ENCODE data around the gene NAGPA. TPM values are rescaled to one million over a fixed set of nuclear protein-coding genes. Genes with fewer than 3 reads are reported as not detected.
"Not testable (repeated sequence)": the region's sequence is repeated elsewhere in the genome, so short reads cannot be mapped to it uniquely, and the experiment has no call there.

NAGPA gene
- 5.0 to 7.3 TPM (median 7.2 TPM) in 3 replicates for polyA plus RNA-seq
- 4.5 TPM for polyA plus RNA-seq (2011; ENCODE audit: low read depth)
- polyA plus RNA-seq (2011; cell fraction: cytosol; rRNA removed): 3.1 and 6.6 TPM in 2 replicates
- 16.0 and 20.1 TPM in 2 replicates for polyA plus RNA-seq (2011; cell fraction: nucleus; rRNA removed)
- polyA plus RNA-seq (2012; ENCODE audit: low replicate concordance): 5.4 and 7.4 TPM in 2 replicates
- polyA minus RNA-seq: 3.8 to 8.0 TPM (median 5.9 TPM) in 3 replicates
- 12.1 TPM for polyA minus RNA-seq (2011; cell fraction: cytosol; rRNA and poly(A)+ RNA removed)
- 13.6 and 16.0 TPM in 2 replicates for polyA minus RNA-seq (2011; cell fraction: nucleus; rRNA and poly(A)+ RNA removed)

GRCh38 chr16:5033256-5034166 lies at the start of gene NAGPA:
TSS of gene NAGPA (minus strand) at chr16:5033935. CDS start at chr16:5033914, 21 bp downstream.
- no peak for TF ChIP-seq EZH2 (IDR thresholded peaks at IDR 0.05; ENCODE audit: low read length)
- no peak for TF ChIP-seq CTCF (optimal IDR thresholded peaks at IDR 0.05 in 1 of 3, IDR thresholded peaks at IDR 0.05 in 1 of 3, conservative IDR thresholded peaks at IDR 0.05 in 1 of 3; ENCODE audit: extremely low read depth in 1 of 3, insufficient read depth in 2 of 3, low read length in 3 of 3)
- peak within 1 kb of the TSS; percentile 99 for H3K4me2 ChIP-seq (ENCODE audit: control insufficient read depth, extremely low read depth, insufficient read depth, low read depth, low read length)
- dilution Hi-C loops (cut with MboI; ENCODE audit: extremely low pct_ligation_motif_present, low sequenced_read_pairs): no loop called here

GRCh38 chr16:5080996-5081395 lies 47.3 kb upstream of the NAGPA start:
- FAIRE-seq; H3K4me3 ChIP-seq (ENCODE audit: control insufficient read depth in 2 of 3, extremely low read depth in 1 of 3, insufficient read depth in 2 of 3, low read depth in 1 of 3, low read length in 3 of 3); H3K27me3 ChIP-seq (ENCODE audit: control insufficient read depth, extremely low read depth, insufficient read depth, low read length); H3K27ac ChIP-seq (ENCODE audit: control insufficient read depth, insufficient read depth, low read length); H3K4me2 ChIP-seq (ENCODE audit: control insufficient read depth, extremely low read depth, insufficient read depth, low read depth, low read length); H3K9me3 ChIP-seq (ENCODE audit: control insufficient read depth, low read depth, low read length); H3K9me1 ChIP-seq (ENCODE audit: control insufficient read depth, extremely low read depth, insufficient read depth, low read length); DNase-seq (ENCODE audit: low read depth, low spot score); dilution Hi-C loops (cut with MboI; ENCODE audit: extremely low pct_ligation_motif_present, low sequenced_read_pairs); H3K9ac ChIP-seq (ENCODE audit: control insufficient read depth, extremely low read depth, insufficient read depth, low read length); H4K20me1 ChIP-seq (ENCODE audit: control insufficient read depth, extremely low read depth, insufficient read depth, low read length); H3K4me1 ChIP-seq (ENCODE audit: control insufficient read depth, extremely low read depth, insufficient read depth, low read length); H3K79me2 ChIP-seq (ENCODE audit: control insufficient read depth, insufficient read depth, low read length); H2AFZ ChIP-seq (ENCODE audit: control insufficient read depth, low read length): not testable (repeated sequence)
- H3K36me3 ChIP-seq (ENCODE audit: control insufficient read depth in 2 of 2, extremely low read depth in 1 of 2, insufficient read depth in 2 of 2, low read length in 2 of 2): peaks cover 9 to 10% of the 10 kb centered on the region in 2 experiments

More at GRCh38 chr16:5033256-5034166, at the start of gene NAGPA:
- H3K79me2 ChIP-seq (ENCODE audit: control insufficient read depth, insufficient read depth, low read length): no peaks in the 10 kb centered on the region
- H3K27ac ChIP-seq (ENCODE audit: control insufficient read depth, insufficient read depth, low read length): peak within 1 kb of the TSS; percentile 62
- H3K27me3 ChIP-seq (ENCODE audit: control insufficient read depth, extremely low read depth, insufficient read depth, low read length): no peaks in the 10 kb centered on the region
- H3K9ac ChIP-seq (ENCODE audit: control insufficient read depth, extremely low read depth, insufficient read depth, low read length): peak within 1 kb of the TSS; percentile 82
- H3K4me1 ChIP-seq (ENCODE audit: control insufficient read depth, extremely low read depth, insufficient read depth, low read length): peaks cover 21% of the 10 kb centered on the region
- no peaks in the 10 kb centered on the region for H3K9me1 ChIP-seq (ENCODE audit: control insufficient read depth, extremely low read depth, insufficient read depth, low read length)
- H3K9me3 ChIP-seq (ENCODE audit: control insufficient read depth, low read depth, low read length): no peaks in the 10 kb centered on the region
- peak within 1 kb of the TSS; percentile 96 for H2AFZ ChIP-seq (ENCODE audit: control insufficient read depth, low read length)
- H3K36me3 ChIP-seq (ENCODE audit: control insufficient read depth in 2 of 2, extremely low read depth in 1 of 2, insufficient read depth in 2 of 2, low read length in 2 of 2): no peaks in the 10 kb centered on the region
- H4K20me1 ChIP-seq (ENCODE audit: control insufficient read depth, extremely low read depth, insufficient read depth, low read length): no peaks in the 10 kb centered on the region
- H3K4me3 ChIP-seq (ENCODE audit: control insufficient read depth in 2 of 3, extremely low read depth in 1 of 3, insufficient read depth in 2 of 3, low read depth in 1 of 3, low read length in 3 of 3): peak within 1 kb of the TSS; percentile 78 to 88 (median 87)
- FAIRE-seq (peak; percentile 82), DNase-seq (ENCODE audit: low read depth, low spot score) (peak; percentile 26)

- H3K36me3 ChIP-seq (ENCODE audit: control insufficient read depth in 2 of 2, extremely low read depth in 1 of 2, insufficient read depth in 2 of 2, low read length in 2 of 2): peaks cover 14 to 15% of the 10 kb centered on the region in 2 experiments
- FAIRE-seq; DNase-seq (ENCODE audit: low read depth, low spot score); H4K20me1 ChIP-seq (ENCODE audit: control insufficient read depth, extremely low read depth, insufficient read depth, low read length); H3K9ac ChIP-seq (ENCODE audit: control insufficient read depth, extremely low read depth, insufficient read depth, low read length); H3K27me3 ChIP-seq (ENCODE audit: control insufficient read depth, extremely low read depth, insufficient read depth, low read length); dilution Hi-C loops (cut with MboI; ENCODE audit: extremely low pct_ligation_motif_present, low sequenced_read_pairs); H3K4me2 ChIP-seq (ENCODE audit: control insufficient read depth, extremely low read depth, insufficient read depth, low read depth, low read length); H2AFZ ChIP-seq (ENCODE audit: control insufficient read depth, low read length); H3K79me2 ChIP-seq (ENCODE audit: control insufficient read depth, insufficient read depth, low read length); H3K9me1 ChIP-seq (ENCODE audit: control insufficient read depth, extremely low read depth, insufficient read depth, low read length); H3K27ac ChIP-seq (ENCODE audit: control insufficient read depth, insufficient read depth, low read length); H3K4me3 ChIP-seq (ENCODE audit: control insufficient read depth in 2 of 3, extremely low read depth in 1 of 3, insufficient read depth in 2 of 3, low read depth in 1 of 3, low read length in 3 of 3); H3K4me1 ChIP-seq (ENCODE audit: control insufficient read depth, extremely low read depth, insufficient read depth, low read length); H3K9me3 ChIP-seq (ENCODE audit: control insufficient read depth, low read depth, low read length): not testable (repeated sequence)
Measured at GRCh38 chr16:5080461-5080860, 46.7 kb upstream of the NAGPA start.

Data from keratinocyte (primary cell).